GM12878 (cell line): Measurements from ENCODE around the gene MYL12A. TPM values are rescaled to one million over a fixed set of nuclear protein-coding genes. Genes with fewer than 3 reads are reported as not detected.

Source experiments
- CEBPB ChIP-seq, 2 experiments: fragments of 150-350 bp in 1 of 2; IDR thresholded peaks; 2 replicates each; pipeline ENCODE4 v1.6.1; 2012 to 2014; ENCODE audit warnings: low read depth in 2 of 2, low read length in 2 of 2, borderline replicate concordance in 1 of 2, inconsistent platforms in 1 of 2
- GABPA ChIP-seq: IDR thresholded peaks from 2 replicates; pipeline ENCODE4 v1.6.1; 2014; ENCODE audit warnings: antibody characterized with exemption, low read depth, mild to moderate bottlenecking, inconsistent platforms
- IRF4 ChIP-seq: IDR thresholded peaks from 2 replicates; pipeline ENCODE4 v1.6.1; 2011; ENCODE audit warnings: low read depth, low read length
- KDM1A ChIP-seq: fragments of 200-600 bp; sonication (generic); IDR thresholded peaks from 2 replicates; pipeline ENCODE4 v1.6.1; 2016; ENCODE audit warnings: borderline replicate concordance
- TCF7 ChIP-seq: IDR thresholded peaks from 2 replicates; pipeline ENCODE4 v1.6.1; 2014; ENCODE audit warnings: antibody characterized with exemption, borderline replicate concordance
- WRNIP1 ChIP-seq: IDR thresholded peaks from 2 replicates; pipeline ENCODE4 v1.6.1; 2011; ENCODE audit warnings: low read depth, low read length, improper control_type of control experiment, borderline replicate concordance
- YBX1 ChIP-seq: fragments of 450-650 bp; IDR thresholded peaks from 2 replicates; pipeline ENCODE4 v1.6.1; 2016; ENCODE audit warnings: antibody characterized with exemption
- YY1 ChIP-seq: IDR thresholded peaks from 2 replicates; pipeline ENCODE4 v1.6.1; 2011; ENCODE audit warnings: low read depth, mild to moderate bottlenecking, low read length
- ZNF384 ChIP-seq: IDR thresholded peaks from 2 replicates; pipeline ENCODE4 v1.6.1; 2012; ENCODE audit warnings: low read depth, mild to moderate bottlenecking, low read length, improper control_type of control experiment, borderline replicate concordance
- polyA plus RNA-seq, 11 experiments: library from polyadenylated mRNA; depleted of rRNA in 4 of 11; unstranded in 6 of 11; stranded (reverse) in 5 of 11; fragments of >200 nt; fragmentation: Nextera tagmentation in 4 of 11; fragmentation: Illumina TruSeq in 1 of 11; extraction: Ambion mirVana in 4 of 11; extraction: Trizol in 1 of 11; gene quantifications; 1 replicate in 1 of 11; 2 replicates in 10 of 11; pipeline versions ENCODE4 v1.2.1 to v1.2.3, GENCODE V29; 2011 to 2016; ENCODE audit warnings: inconsistent platforms in 2 of 11, missing spikeins in 2 of 11, low read depth in 1 of 11
- total RNA-seq, 4 experiments: library from RNA; depleted of rRNA in 3 of 4; stranded (reverse); fragments of >200 nt in 3 of 4; fragmentation: Illumina TruSeq in 1 of 4; extraction: Trizol in 1 of 4; gene quantifications; 2 replicates each; pipeline versions ENCODE4 v1.2.1 to v1.2.3, GENCODE V29; 2013 to 2021
- TF ChIP-seq, protein P1 (sequence below): IDR thresholded peaks from 2 replicates; pipeline ENCODE4 v1.6.1; 2012; ENCODE audit warnings: improper control_type of control experiment, low read depth, low read length; ENCODE audit not compliant: insufficient replicate concordance
- TF ChIP-seq, protein P2 (sequence below): fragments of 450-650 bp; formaldehyde crosslinking; IDR thresholded peaks from 2 replicates; pipeline ENCODE4 v1.5.0; 2022; ENCODE audit warnings: mild to moderate bottlenecking, missing genetic modification characterization
- TF ChIP-seq, protein P3 (sequence below), 3 experiments: IDR thresholded peaks in 2 of 3; conservative IDR thresholded peaks in 1 of 3; 2 replicates each; pipeline ENCODE4 v1.5.1; 2011; ENCODE audit warnings: low read depth in 3 of 3, low read length in 3 of 3, mild to moderate bottlenecking in 3 of 3, control low read depth in 2 of 3, moderate library complexity in 2 of 3, inconsistent platforms in 1 of 3, mixed read lengths in 1 of 3; ENCODE audit not compliant: control insufficient read depth in 2 of 3, insufficient read depth in 1 of 3; ENCODE audit errors: extremely low read depth in 1 of 3

Gene MYL12A
- total and polyA plus RNA-seq, 10 of the 15 experiments (the other 5 are each of a cell fraction or from before 2014, with no cell fraction given), result 488 to 1,663 (median 924) TPM

DNA sequence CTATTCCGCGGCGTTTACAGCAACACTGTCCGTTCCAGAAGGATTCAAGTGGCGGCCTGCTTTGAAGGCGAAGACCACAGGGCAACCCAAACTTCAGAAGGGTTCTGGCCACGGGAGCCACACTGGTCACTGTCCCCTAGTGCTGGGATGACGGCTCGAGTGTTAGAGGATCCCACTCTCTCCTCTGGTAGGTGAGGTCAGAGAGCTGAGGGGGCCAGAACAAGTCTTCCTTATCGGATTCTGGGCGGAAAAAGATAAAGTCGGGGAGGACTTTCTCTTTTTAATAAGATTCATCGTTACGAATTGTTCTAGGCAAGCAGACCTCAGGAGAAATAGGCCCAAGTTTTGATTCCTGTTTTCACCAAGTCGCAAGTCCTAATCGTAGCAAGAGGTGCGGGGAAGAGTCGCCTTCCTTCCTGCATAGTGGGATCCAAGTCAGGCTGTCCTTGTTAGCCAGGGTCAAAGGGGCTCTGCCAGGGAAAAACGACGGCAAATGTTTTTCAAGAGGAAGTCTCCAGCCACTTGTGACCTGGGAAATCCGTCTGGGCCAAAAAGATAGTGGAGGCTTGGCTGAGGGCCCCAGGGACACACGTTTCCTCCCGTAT is 864 bp upstream of the MYL12A start (continued):
- TF ChIP-seq, protein P1, sequence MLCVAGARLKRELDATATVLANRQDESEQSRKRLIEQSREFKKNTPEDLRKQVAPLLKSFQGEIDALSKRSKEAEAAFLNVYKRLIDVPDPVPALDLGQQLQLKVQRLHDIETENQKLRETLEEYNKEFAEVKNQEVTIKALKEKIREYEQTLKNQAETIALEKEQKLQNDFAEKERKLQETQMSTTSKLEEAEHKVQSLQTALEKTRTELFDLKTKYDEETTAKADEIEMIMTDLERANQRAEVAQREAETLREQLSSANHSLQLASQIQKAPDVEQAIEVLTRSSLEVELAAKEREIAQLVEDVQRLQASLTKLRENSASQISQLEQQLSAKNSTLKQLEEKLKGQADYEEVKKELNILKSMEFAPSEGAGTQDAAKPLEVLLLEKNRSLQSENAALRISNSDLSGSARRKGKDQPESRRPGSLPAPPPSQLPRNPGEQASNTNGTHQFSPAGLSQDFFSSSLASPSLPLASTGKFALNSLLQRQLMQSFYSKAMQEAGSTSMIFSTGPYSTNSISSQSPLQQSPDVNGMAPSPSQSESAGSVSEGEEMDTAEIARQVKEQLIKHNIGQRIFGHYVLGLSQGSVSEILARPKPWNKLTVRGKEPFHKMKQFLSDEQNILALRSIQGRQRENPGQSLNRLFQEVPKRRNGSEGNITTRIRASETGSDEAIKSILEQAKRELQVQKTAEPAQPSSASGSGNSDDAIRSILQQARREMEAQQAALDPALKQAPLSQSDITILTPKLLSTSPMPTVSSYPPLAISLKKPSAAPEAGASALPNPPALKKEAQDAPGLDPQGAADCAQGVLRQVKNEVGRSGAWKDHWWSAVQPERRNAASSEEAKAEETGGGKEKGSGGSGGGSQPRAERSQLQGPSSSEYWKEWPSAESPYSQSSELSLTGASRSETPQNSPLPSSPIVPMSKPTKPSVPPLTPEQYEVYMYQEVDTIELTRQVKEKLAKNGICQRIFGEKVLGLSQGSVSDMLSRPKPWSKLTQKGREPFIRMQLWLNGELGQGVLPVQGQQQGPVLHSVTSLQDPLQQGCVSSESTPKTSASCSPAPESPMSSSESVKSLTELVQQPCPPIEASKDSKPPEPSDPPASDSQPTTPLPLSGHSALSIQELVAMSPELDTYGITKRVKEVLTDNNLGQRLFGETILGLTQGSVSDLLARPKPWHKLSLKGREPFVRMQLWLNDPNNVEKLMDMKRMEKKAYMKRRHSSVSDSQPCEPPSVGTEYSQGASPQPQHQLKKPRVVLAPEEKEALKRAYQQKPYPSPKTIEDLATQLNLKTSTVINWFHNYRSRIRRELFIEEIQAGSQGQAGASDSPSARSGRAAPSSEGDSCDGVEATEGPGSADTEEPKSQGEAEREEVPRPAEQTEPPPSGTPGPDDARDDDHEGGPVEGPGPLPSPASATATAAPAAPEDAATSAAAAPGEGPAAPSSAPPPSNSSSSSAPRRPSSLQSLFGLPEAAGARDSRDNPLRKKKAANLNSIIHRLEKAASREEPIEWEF, result no peak
- TF ChIP-seq ZNF384, result no peak
- TF ChIP-seq, protein P2, sequence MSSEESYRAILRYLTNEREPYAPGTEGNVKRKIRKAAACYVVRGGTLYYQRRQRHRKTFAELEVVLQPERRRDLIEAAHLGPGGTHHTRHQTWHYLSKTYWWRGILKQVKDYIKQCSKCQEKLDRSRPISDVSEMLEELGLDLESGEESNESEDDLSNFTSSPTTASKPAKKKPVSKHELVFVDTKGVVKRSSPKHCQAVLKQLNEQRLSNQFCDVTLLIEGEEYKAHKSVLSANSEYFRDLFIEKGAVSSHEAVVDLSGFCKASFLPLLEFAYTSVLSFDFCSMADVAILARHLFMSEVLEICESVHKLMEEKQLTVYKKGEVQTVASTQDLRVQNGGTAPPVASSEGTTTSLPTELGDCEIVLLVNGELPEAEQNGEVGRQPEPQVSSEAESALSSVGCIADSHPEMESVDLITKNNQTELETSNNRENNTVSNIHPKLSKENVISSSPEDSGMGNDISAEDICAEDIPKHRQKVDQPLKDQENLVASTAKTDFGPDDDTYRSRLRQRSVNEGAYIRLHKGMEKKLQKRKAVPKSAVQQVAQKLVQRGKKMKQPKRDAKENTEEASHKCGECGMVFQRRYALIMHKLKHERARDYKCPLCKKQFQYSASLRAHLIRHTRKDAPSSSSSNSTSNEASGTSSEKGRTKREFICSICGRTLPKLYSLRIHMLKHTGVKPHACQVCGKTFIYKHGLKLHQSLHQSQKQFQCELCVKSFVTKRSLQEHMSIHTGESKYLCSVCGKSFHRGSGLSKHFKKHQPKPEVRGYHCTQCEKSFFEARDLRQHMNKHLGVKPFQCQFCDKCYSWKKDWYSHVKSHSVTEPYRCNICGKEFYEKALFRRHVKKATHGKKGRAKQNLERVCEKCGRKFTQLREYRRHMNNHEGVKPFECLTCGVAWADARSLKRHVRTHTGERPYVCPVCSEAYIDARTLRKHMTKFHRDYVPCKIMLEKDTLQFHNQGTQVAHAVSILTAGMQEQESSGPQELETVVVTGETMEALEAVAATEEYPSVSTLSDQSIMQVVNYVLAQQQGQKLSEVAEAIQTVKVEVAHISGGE (CRISPR knock-in tag), result no peak
- TF ChIP-seq, protein P3, sequence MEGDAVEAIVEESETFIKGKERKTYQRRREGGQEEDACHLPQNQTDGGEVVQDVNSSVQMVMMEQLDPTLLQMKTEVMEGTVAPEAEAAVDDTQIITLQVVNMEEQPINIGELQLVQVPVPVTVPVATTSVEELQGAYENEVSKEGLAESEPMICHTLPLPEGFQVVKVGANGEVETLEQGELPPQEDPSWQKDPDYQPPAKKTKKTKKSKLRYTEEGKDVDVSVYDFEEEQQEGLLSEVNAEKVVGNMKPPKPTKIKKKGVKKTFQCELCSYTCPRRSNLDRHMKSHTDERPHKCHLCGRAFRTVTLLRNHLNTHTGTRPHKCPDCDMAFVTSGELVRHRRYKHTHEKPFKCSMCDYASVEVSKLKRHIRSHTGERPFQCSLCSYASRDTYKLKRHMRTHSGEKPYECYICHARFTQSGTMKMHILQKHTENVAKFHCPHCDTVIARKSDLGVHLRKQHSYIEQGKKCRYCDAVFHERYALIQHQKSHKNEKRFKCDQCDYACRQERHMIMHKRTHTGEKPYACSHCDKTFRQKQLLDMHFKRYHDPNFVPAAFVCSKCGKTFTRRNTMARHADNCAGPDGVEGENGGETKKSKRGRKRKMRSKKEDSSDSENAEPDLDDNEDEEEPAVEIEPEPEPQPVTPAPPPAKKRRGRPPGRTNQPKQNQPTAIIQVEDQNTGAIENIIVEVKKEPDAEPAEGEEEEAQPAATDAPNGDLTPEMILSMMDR (IDR thresholded peaks at IDR 0.05 in 2 of 3, conservative IDR thresholded peaks at IDR 0.05 in 1 of 3; ENCODE audit: control insufficient read depth in 2 of 3, extremely low read depth in 1 of 3, insufficient read depth in 1 of 3, low read depth in 3 of 3, low read length in 3 of 3), result no peak
- TF ChIP-seq TCF7, result no peak
- no peak for TF ChIP-seq GABPA
- TF ChIP-seq IRF4, result no peak
- no peak for TF ChIP-seq KDM1A
- TF ChIP-seq YBX1, result no peak
- peak; percentile 6; the same call in 1 of the 2 replicates for TF ChIP-seq YY1
- no peak for TF ChIP-seq WRNIP1
- no peak for TF ChIP-seq CEBPB (IDR thresholded peaks at IDR 0.05; ENCODE audit: borderline replicate concordance in 1 of 2, low read depth in 2 of 2, low read length in 2 of 2)
- TF ChIP-seq, all 136 proteins: peak for 12
